ENCODE data around the gene PLPP7.

DNA sequence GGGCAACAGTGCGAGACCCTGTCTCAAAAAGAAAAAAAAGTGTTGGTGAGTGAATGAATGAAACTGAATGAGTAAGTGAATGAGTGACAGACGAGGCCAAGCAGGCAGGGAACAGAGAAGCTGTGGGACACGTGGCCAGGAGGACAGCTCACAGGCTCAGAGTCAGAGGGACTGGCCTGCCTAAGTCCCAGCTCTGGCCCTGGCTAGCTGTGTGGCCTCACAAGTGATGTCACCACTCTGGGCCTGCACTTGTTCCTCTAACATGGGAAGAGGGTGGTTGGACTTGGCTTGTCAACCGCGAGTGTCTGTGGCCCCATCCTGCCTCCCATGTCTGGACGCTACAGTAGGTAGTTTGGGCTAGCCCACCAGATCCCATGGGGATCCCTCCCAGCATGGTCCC is 4.7 kb upstream of the PLPP7 start:
- TF ChIP-seq POLR2AphosphoS5 (IDR thresholded peaks at IDR 0.05; ENCODE audit: low read depth, low read length), result no peak
- TF ChIP-seq, protein P1, sequence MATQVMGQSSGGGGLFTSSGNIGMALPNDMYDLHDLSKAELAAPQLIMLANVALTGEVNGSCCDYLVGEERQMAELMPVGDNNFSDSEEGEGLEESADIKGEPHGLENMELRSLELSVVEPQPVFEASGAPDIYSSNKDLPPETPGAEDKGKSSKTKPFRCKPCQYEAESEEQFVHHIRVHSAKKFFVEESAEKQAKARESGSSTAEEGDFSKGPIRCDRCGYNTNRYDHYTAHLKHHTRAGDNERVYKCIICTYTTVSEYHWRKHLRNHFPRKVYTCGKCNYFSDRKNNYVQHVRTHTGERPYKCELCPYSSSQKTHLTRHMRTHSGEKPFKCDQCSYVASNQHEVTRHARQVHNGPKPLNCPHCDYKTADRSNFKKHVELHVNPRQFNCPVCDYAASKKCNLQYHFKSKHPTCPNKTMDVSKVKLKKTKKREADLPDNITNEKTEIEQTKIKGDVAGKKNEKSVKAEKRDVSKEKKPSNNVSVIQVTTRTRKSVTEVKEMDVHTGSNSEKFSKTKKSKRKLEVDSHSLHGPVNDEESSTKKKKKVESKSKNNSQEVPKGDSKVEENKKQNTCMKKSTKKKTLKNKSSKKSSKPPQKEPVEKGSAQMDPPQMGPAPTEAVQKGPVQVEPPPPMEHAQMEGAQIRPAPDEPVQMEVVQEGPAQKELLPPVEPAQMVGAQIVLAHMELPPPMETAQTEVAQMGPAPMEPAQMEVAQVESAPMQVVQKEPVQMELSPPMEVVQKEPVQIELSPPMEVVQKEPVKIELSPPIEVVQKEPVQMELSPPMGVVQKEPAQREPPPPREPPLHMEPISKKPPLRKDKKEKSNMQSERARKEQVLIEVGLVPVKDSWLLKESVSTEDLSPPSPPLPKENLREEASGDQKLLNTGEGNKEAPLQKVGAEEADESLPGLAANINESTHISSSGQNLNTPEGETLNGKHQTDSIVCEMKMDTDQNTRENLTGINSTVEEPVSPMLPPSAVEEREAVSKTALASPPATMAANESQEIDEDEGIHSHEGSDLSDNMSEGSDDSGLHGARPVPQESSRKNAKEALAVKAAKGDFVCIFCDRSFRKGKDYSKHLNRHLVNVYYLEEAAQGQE (IDR thresholded peaks at IDR 0.05; ENCODE audit: insufficient read depth in 1 of 2, low read depth in 2 of 2, low read length in 2 of 2), result no peak
- no peak for TF ChIP-seq TAF1 (IDR thresholded peaks at IDR 0.05; ENCODE audit: borderline replicate concordance, insufficient read depth, low read length)

Data from PFSK-1 (cell line).